Trophoblast cell (in vitro differentiated cells and primary cell): ENCODE results near the gene MEGF11.

ENCODE experiments used
- DNase-seq, 2 donors: peaks; one replicate each; pipeline ENCODE4 v3.0.0-alpha.2; 2016
- H2AFZ ChIP-seq: 2 replicates; pipeline ENCODE4 v1.6.1; 2013; ENCODE audit warnings: low read length, moderate library complexity, mild to moderate bottlenecking; ENCODE audit not compliant: insufficient read depth, poor library complexity
- H2AK5ac ChIP-seq: 2 replicates; pipeline ENCODE4 v1.6.1; 2013; ENCODE audit warnings: mild to moderate bottlenecking, low read length
- H2BK120ac ChIP-seq: 2 replicates; pipeline ENCODE4 v1.6.1; 2013; ENCODE audit warnings: low read length, mild to moderate bottlenecking, moderate library complexity; ENCODE audit not compliant: insufficient read depth, poor library complexity
- H2BK12ac ChIP-seq: 2 replicates; pipeline ENCODE4 v1.6.1; 2013; ENCODE audit warnings: mild to moderate bottlenecking, low read length, moderate library complexity
- H2BK5ac ChIP-seq: 2 replicates; pipeline ENCODE4 v1.6.1; 2013; ENCODE audit warnings: low read length, low read depth, moderate library complexity, mild to moderate bottlenecking; ENCODE audit not compliant: poor library complexity
- H3K14ac ChIP-seq: 2 replicates; pipeline ENCODE4 v1.6.1; 2013; ENCODE audit warnings: mild to moderate bottlenecking, low read length
- H3K18ac ChIP-seq: 2 replicates; pipeline ENCODE4 v1.6.1; 2013; ENCODE audit warnings: mild to moderate bottlenecking, low read length
- H3K23ac ChIP-seq: 2 replicates; pipeline ENCODE4 v1.6.1; 2013; ENCODE audit warnings: low read length
- H3K27ac ChIP-seq: 2 replicates; pipeline ENCODE4 v1.5.1; 2013; ENCODE audit warnings: low read depth, mild to moderate bottlenecking, inconsistent platforms, low read length, moderate library complexity
- H3K27me3 ChIP-seq: 2 replicates; pipeline ENCODE4 v1.6.1; 2013; ENCODE audit warnings: inconsistent platforms, mild to moderate bottlenecking, low read length, moderate library complexity; ENCODE audit not compliant: insufficient read depth
- H3K36me3 ChIP-seq, 2 experiments: 1 replicate in 1 of 2; 2 replicates in 1 of 2; pipeline ENCODE4 v1.6.1; 2013; ENCODE audit warnings: low read length in 2 of 2, mild to moderate bottlenecking in 2 of 2, moderate library complexity in 1 of 2; ENCODE audit not compliant: insufficient read depth in 2 of 2, control insufficient read depth in 1 of 2
- H3K4ac ChIP-seq: 2 replicates; pipeline ENCODE4 v1.6.1; 2013; ENCODE audit warnings: low read depth, mild to moderate bottlenecking, low read length, moderate library complexity
- H3K4me1 ChIP-seq, 2 experiments: 1 replicate in 1 of 2; 2 replicates in 1 of 2; pipeline ENCODE4 v1.6.1; 2013; ENCODE audit warnings: low read length in 2 of 2, mild to moderate bottlenecking in 2 of 2, moderate library complexity in 1 of 2; ENCODE audit not compliant: insufficient read depth in 2 of 2, control insufficient read depth in 1 of 2
- H3K4me2 ChIP-seq: 2 replicates; pipeline ENCODE4 v1.6.1; 2013; ENCODE audit warnings: inconsistent platforms, mild to moderate bottlenecking, low read length, moderate library complexity
- H3K4me3 ChIP-seq: 2 replicates; pipeline ENCODE4 v1.5.1; 2013; ENCODE audit warnings: mild to moderate bottlenecking, low read depth, low read length, inconsistent platforms
- H3K79me1 ChIP-seq: one replicate; pipeline ENCODE4 v1.6.1; 2013; ENCODE audit warnings: low read length
- H3K79me2 ChIP-seq: 2 replicates; pipeline ENCODE4 v1.6.1; 2013; ENCODE audit warnings: low read length, mild to moderate bottlenecking; ENCODE audit not compliant: control insufficient read depth, insufficient read depth, poor library complexity
- H3K9ac ChIP-seq: 2 replicates; pipeline ENCODE4 v1.6.1; 2013; ENCODE audit warnings: mild to moderate bottlenecking, low read length
- H3K9me3 ChIP-seq: 2 replicates; pipeline ENCODE4 v1.6.1; 2013; ENCODE audit warnings: low read depth, mild to moderate bottlenecking, control low read depth, inconsistent platforms, low read length; ENCODE audit not compliant: insufficient read depth
- H4K12ac ChIP-seq: 2 replicates; pipeline ENCODE4 v1.6.1; 2013; ENCODE audit warnings: low read depth, mild to moderate bottlenecking, low read length, moderate library complexity
- H4K8ac ChIP-seq: 2 replicates; pipeline ENCODE4 v1.6.1; 2013; ENCODE audit warnings: low read depth, mild to moderate bottlenecking, low read length, moderate library complexity
- H4K91ac ChIP-seq: one replicate; pipeline ENCODE4 v1.6.1; 2013; ENCODE audit warnings: low read depth, mild to moderate bottlenecking, low read length, moderate library complexity
- WGBS: extraction: QIAGEN DNeasy Blood & Tissue Kit; methylation state at CpG from one replicate; pipeline ENCODE4 v1.1.7; 2013; ENCODE audit warnings: missing lambda C conversion rate; ENCODE audit not compliant: insufficient read length, insufficient coverage; ENCODE audit errors: extremely low coverage; 5-methylcytosine and 5-hydroxymethylcytosine counted together

MEGF11 gene

GRCh38 chr15:65958835-65959234 is 294.7 kb downstream of the MEGF11 start:
- Histone ChIP-seq H3K9me3 (no peaks in the 10 kb centered on the region), H3K27me3 (no peaks in the 10 kb centered on the region), H2AFZ (no peak overlapping the region), H3K4me3 (no peak overlapping the region), H3K4me1 (peaks cover under 1 to 4% of the 10 kb centered on the region in 2 experiments), H3K23ac (no peak overlapping the region), H3K18ac (no peak overlapping the region), H3K79me1 (no peaks in the 10 kb centered on the region), H3K9ac (no peak overlapping the region), H2BK120ac (no peak overlapping the region), H3K79me2 (no peaks in the 10 kb centered on the region), H3K14ac (no peak overlapping the region), H4K8ac (no peak overlapping the region), H3K27ac (no peak overlapping the region), H2BK5ac (no peak overlapping the region), H4K12ac (no peak overlapping the region), H4K91ac (no peak overlapping the region), H3K36me3 (no peaks in the 10 kb centered on the region), H3K4ac (no peak overlapping the region), H2AK5ac (no peak overlapping the region), H3K4me2 (no peak overlapping the region), H2BK12ac (no peak overlapping the region)
- WGBS = no CpG with 5 or more reads among the region's 3 CpGs
- DNase-seq = no peak

DNA sequence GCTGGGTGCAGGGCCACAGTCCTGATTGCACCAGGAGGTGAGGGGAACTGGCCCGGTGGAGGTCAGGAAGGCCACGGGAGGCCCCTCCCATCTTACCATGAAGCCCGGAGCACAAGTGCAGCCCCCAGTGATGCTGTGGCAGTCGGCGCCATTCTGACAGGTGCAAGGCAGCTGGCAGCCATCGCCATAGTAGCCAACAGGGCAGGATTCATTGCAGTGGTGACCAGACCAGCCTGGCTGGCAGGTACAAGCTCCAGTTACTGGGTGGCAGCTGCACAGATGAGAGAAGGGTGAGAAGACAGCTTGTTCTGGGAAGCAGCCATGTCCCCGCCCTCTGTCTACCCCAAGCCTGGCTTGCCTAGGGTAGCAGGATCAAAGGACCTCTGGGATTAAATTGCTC is 296.1 kb downstream of the MEGF11 start:
- no peak overlapping the region for H2AK5ac ChIP-seq
- no peaks in the 10 kb centered on the region for H3K36me3 ChIP-seq
- H3K4me1 ChIP-seq = peaks cover 3 to 7% of the 10 kb centered on the region in 2 experiments
- no peaks in the 10 kb centered on the region for H3K79me2 ChIP-seq
- no peak overlapping the region for H4K12ac ChIP-seq
- no peak overlapping the region for H2AFZ ChIP-seq
- H3K9me3 ChIP-seq = no peaks in the 10 kb centered on the region
- no peak overlapping the region for H3K27ac ChIP-seq
- H4K8ac ChIP-seq = no peak overlapping the region
- no peak overlapping the region for H2BK120ac ChIP-seq
- H3K4me2 ChIP-seq = no peak overlapping the region
- H3K23ac ChIP-seq = no peak overlapping the region
- no peak overlapping the region for H3K9ac ChIP-seq
- H4K91ac ChIP-seq = no peak overlapping the region
- WGBS = no CpG with 5 or more reads among the region's 7 CpGs
- H3K4ac ChIP-seq = no peak overlapping the region
- H3K27me3 ChIP-seq = no peaks in the 10 kb centered on the region
- no peak overlapping the region for H3K4me3 ChIP-seq
- no peak overlapping the region for H2BK12ac ChIP-seq
- H3K18ac ChIP-seq = no peak overlapping the region
- no peak for DNase-seq
- H2BK5ac ChIP-seq = no peak overlapping the region
- no peak overlapping the region for H3K14ac ChIP-seq
- H3K79me1 ChIP-seq = no peaks in the 10 kb centered on the region

GRCh38 chr15:65956899-65957298 is 296.7 kb downstream of the MEGF11 start:
- no peak overlapping the region for H3K9ac ChIP-seq
- H2AFZ ChIP-seq = no peak overlapping the region
- no peak overlapping the region for H2AK5ac ChIP-seq
- no peaks in the 10 kb centered on the region for H3K27me3 ChIP-seq
- H3K9me3 ChIP-seq = no peaks in the 10 kb centered on the region
- no peaks in the 10 kb centered on the region for H3K79me1 ChIP-seq
- H3K4ac ChIP-seq = no peak overlapping the region
- H3K18ac ChIP-seq = no peak overlapping the region
- H4K91ac ChIP-seq = no peak overlapping the region
- H2BK5ac ChIP-seq = no peak overlapping the region
- DNase-seq = no peak
- no peak overlapping the region for H2BK120ac ChIP-seq
- WGBS = no CpG with 5 or more reads among the region's 3 CpGs
- H3K79me2 ChIP-seq = no peaks in the 10 kb centered on the region
- no peaks in the 10 kb centered on the region for H3K36me3 ChIP-seq
- H4K8ac ChIP-seq = no peak overlapping the region
- no peak overlapping the region for H3K27ac ChIP-seq
- H3K14ac ChIP-seq = no peak overlapping the region
- peaks cover 3 to 7% of the 10 kb centered on the region in 2 experiments for H3K4me1 ChIP-seq
- no peak overlapping the region for H3K23ac ChIP-seq
- H2BK12ac ChIP-seq = no peak overlapping the region
- H3K4me2 ChIP-seq = no peak overlapping the region
- H4K12ac ChIP-seq = no peak overlapping the region
- H3K4me3 ChIP-seq = no peak overlapping the region

- H3K4me3 ChIP-seq = no peak overlapping the region
- H3K79me1 ChIP-seq = no peaks in the 10 kb centered on the region
- no peak overlapping the region for H4K91ac ChIP-seq
Observed at GRCh38 chr15:65956307-65956706, 297.2 kb downstream of the MEGF11 start.

More at GRCh38 chr15:65956307-65956706, 297.2 kb downstream of the MEGF11 start:
- WGBS = no CpG with 5 or more reads among the region's 2 CpGs
- H3K4me2 ChIP-seq = no peak overlapping the region
- H3K79me2 ChIP-seq = no peaks in the 10 kb centered on the region
- H3K14ac ChIP-seq = no peak overlapping the region
- no peak overlapping the region for H3K27ac ChIP-seq
- H3K4ac ChIP-seq = no peak overlapping the region
- H3K9ac ChIP-seq = no peak overlapping the region
- no peak overlapping the region for H2BK5ac ChIP-seq
- no peak overlapping the region for H2BK120ac ChIP-seq
- H4K8ac ChIP-seq = no peak overlapping the region
- no peak for DNase-seq
- no peaks in the 10 kb centered on the region for H3K27me3 ChIP-seq
- H4K12ac ChIP-seq = no peak overlapping the region
- H2AFZ ChIP-seq = no peak overlapping the region
- no peak overlapping the region for H3K23ac ChIP-seq
- no peak overlapping the region for H2AK5ac ChIP-seq
- no peak overlapping the region for H3K18ac ChIP-seq
- H3K36me3 ChIP-seq = no peaks in the 10 kb centered on the region
- H2BK12ac ChIP-seq = no peak overlapping the region
- peaks cover 3 to 7% of the 10 kb centered on the region in 2 experiments for H3K4me1 ChIP-seq
- no peaks in the 10 kb centered on the region for H3K9me3 ChIP-seq
